Measurements from ENCODE around the gene TYSND1. TPM values are rescaled to one million over a fixed set of nuclear protein-coding genes. Genes with fewer than 3 reads are reported as not detected.
"Not testable (repeated sequence)": the region's sequence is repeated elsewhere in the genome, so short reads cannot be mapped to it uniquely, and the experiment has no call there.

Gene TYSND1
- total RNA-seq, 2 experiments from 2014 or later = 33.4 to 48.1 TPM

DNA sequence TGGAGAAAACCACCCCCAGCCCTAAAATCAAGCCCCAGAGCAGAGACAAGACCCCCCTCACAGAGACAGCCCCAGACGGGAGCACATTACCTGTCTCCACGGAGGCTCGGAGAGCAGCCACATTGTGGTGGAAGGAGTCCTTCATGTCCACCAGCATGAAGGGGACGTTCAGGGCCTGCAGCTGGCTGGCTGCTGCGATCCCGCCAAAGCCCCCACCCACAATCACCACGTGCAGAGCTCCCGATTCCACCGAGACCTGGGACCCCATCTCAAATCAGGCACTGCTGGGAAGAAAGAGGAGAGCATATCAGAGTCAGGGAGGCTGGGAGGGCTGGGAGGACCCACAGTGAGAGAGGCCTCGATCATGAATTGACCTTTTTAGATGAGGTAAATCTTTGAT is 22.7 kb downstream of the TYSND1 start:
- DNase-seq (ENCODE audit: low spot score) = no peak
- Histone ChIP-seq H2AFZ (ENCODE audit: low read length) (no peak overlapping the region), H3K79me2 (ENCODE audit: insufficient read depth, low read depth, low read length) (no peaks in the 10 kb centered on the region), H3K27ac (ENCODE audit: low read depth, low read length, poor library complexity, severe bottlenecking) (no peak overlapping the region), H4K20me1 (ENCODE audit: insufficient read depth, low read length) (no peaks in the 10 kb centered on the region), H3K9me2 (ENCODE audit: insufficient read depth, low read length) (no peaks in the 10 kb centered on the region), H3K4me3 (ENCODE audit: low read depth, low read length, poor library complexity, severe bottlenecking) (no peak overlapping the region), H3K4me1 (ENCODE audit: insufficient read depth, low read length, poor library complexity, severe bottlenecking) (no peaks in the 10 kb centered on the region), H3K36me3 (ENCODE audit: insufficient read depth, low read length) (no peaks in the 10 kb centered on the region), H3K4me2 (ENCODE audit: low read length) (no peak overlapping the region), H3K9me3 (ENCODE audit: low read length) (no peaks in the 10 kb centered on the region)
- TF ChIP-seq CTCF (conservative IDR thresholded peaks at IDR 0.05; ENCODE audit: low read length) (no peak), EZH2phosphoT487 (IDR thresholded peaks at IDR 0.05; ENCODE audit: borderline replicate concordance, low read depth, low read length) (no peak)
- ChIA-PET POLR2A (no interaction called here), CTCF (ENCODE audit: unreplicated experiment) (no interaction called here)
- BruUV-seq (replicated peaks) = no TSS peak
- intact Hi-C loops (cut with micrococcal nuclease; ENCODE audit: unreplicated experiment) = no loop called here

GRCh38 chr10:70123166-70123565 is 23.3 kb downstream of the TYSND1 start:
- H3K4me2 ChIP-seq (ENCODE audit: low read length); H2AFZ ChIP-seq (ENCODE audit: low read length); H3K36me3 ChIP-seq (ENCODE audit: insufficient read depth, low read length); intact Hi-C loops (cut with micrococcal nuclease; ENCODE audit: unreplicated experiment); H3K27ac ChIP-seq (ENCODE audit: low read depth, low read length, poor library complexity, severe bottlenecking); BruUV-seq (replicated peaks); H3K4me1 ChIP-seq (ENCODE audit: insufficient read depth, low read length, poor library complexity, severe bottlenecking); DNase-seq (ENCODE audit: low spot score); CTCF ChIA-PET (ENCODE audit: unreplicated experiment); H4K20me1 ChIP-seq (ENCODE audit: insufficient read depth, low read length); H3K79me2 ChIP-seq (ENCODE audit: insufficient read depth, low read depth, low read length); H3K9me2 ChIP-seq (ENCODE audit: insufficient read depth, low read length); H3K9me3 ChIP-seq (ENCODE audit: low read length); H3K4me3 ChIP-seq (ENCODE audit: low read depth, low read length, poor library complexity, severe bottlenecking); POLR2A ChIA-PET: not testable (repeated sequence)

DNA sequence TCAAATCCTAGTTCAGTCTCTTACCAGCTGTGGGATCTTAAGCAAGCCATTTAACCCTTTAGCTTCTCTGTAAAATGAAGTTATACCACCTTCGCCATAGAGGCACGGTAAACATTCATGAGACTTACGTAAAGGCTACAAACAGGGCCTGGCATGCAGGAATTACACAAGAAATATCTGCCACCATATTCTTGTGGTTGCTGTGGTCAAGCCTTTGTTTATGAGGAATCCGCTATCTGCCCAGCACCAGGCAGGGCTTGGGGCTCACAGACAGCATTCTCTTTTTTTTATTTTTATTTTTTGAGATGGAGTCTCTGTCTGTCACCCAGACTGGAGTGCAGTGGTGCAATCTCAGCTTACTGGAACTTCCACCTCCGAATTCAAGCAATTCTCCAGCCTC is 23.8 kb downstream of the TYSND1 start:
- no peaks in the 10 kb centered on the region for H3K36me3 ChIP-seq (ENCODE audit: insufficient read depth, low read length)
- CTCF ChIA-PET (ENCODE audit: unreplicated experiment) = no interaction called here
- no peak for DNase-seq (ENCODE audit: low spot score)
- no peak overlapping the region for H2AFZ ChIP-seq (ENCODE audit: low read length)
- H3K79me2 ChIP-seq (ENCODE audit: insufficient read depth, low read depth, low read length) = no peaks in the 10 kb centered on the region
- H3K4me1 ChIP-seq (ENCODE audit: insufficient read depth, low read length, poor library complexity, severe bottlenecking) = no peaks in the 10 kb centered on the region
- no TSS peak for BruUV-seq (replicated peaks)
- H3K27ac ChIP-seq (ENCODE audit: low read depth, low read length, poor library complexity, severe bottlenecking) = no peak overlapping the region
- no peak overlapping the region for H3K4me2 ChIP-seq (ENCODE audit: low read length)
- no peaks in the 10 kb centered on the region for H3K9me2 ChIP-seq (ENCODE audit: insufficient read depth, low read length)
- no peak overlapping the region for H3K4me3 ChIP-seq (ENCODE audit: low read depth, low read length, poor library complexity, severe bottlenecking)
- intact Hi-C loops (cut with micrococcal nuclease; ENCODE audit: unreplicated experiment) = no loop called here
- no peaks in the 10 kb centered on the region for H3K9me3 ChIP-seq (ENCODE audit: low read length)
- TF ChIP-seq EZH2phosphoT487 (IDR thresholded peaks at IDR 0.05; ENCODE audit: borderline replicate concordance, low read depth, low read length) = no peak
- no peak for TF ChIP-seq CTCF (conservative IDR thresholded peaks at IDR 0.05; ENCODE audit: low read length)
- POLR2A ChIA-PET = no interaction called here
- no peaks in the 10 kb centered on the region for H4K20me1 ChIP-seq (ENCODE audit: insufficient read depth, low read length)

Data from OCI-LY7 (cell line).